Right atrium auricular region (tissue), 2 donors: ENCODE measurements around the gene TAF4. TPM values are rescaled to one million over a fixed set of nuclear protein-coding genes. Genes with fewer than 3 reads are reported as not detected.

Experiments used
- DNase-seq: peaks from one replicate; pipeline ENCODE4 v3.0.0-alpha.2; 2019; ENCODE audit warnings: low spot score
- H3K27ac ChIP-seq, 2 donors: fragments of 200-600 bp; sonication (generic); 1 replicate in 1 of 2; 2 replicates in 1 of 2; pipeline ENCODE4 v1.5.1; 2016 to 2019
- H3K27me3 ChIP-seq, 2 donors: fragments of 200-600 bp; sonication (generic); one replicate each; pipeline versions ENCODE4 v1.5.1 to v1.6.0; 2017 to 2019
- H3K36me3 ChIP-seq: fragments of 200-600 bp; sonication (generic); one replicate; pipeline ENCODE4 v1.5.1; 2016
- H3K4me1 ChIP-seq, 2 donors: fragments of 200-600 bp; sonication (generic); one replicate each; pipeline versions ENCODE4 v1.5.1 to v1.6.0; 2017 to 2019
- H3K4me3 ChIP-seq, 2 donors: fragments of 200-600 bp; sonication (generic); 1 replicate in 1 of 2; 2 replicates in 1 of 2; pipeline ENCODE4 v1.5.1; 2017 to 2019; ENCODE audit warnings: mild to moderate bottlenecking in 1 of 2, moderate library complexity in 1 of 2
- H3K9me3 ChIP-seq, 2 donors: fragments of 200-600 bp; sonication (generic); one replicate each; pipeline ENCODE4 v1.5.1; 2019
- CTCF ChIP-seq, 2 donors: fragments of 200-600 bp; sonication (generic); IDR thresholded peaks; one replicate each; pipeline ENCODE4 v1.5.1; 2019; ENCODE audit warnings: antibody characterized with exemption in 2 of 2
- total RNA-seq, 2 donors: library from RNA; depleted of rRNA; stranded (reverse); fragments of >200 nt; gene quantifications; one replicate each; pipeline ENCODE4 v1.1.0, GENCODE V29; 2016

TAF4 gene
- total RNA-seq, 2 donors from 2014 or later, result 8.3 to 18.0 TPM

GRCh38 chr20:61936701-61937131 lies 129.0 kb downstream of the TAF4 start:
- Histone ChIP-seq H3K27ac (no peak overlapping the region), H3K4me1 (no peaks in the 10 kb centered on the region), H3K36me3 (no peaks in the 10 kb centered on the region), H3K9me3 (no peaks in the 10 kb centered on the region), H3K4me3 (no peak overlapping the region), H3K27me3 (no peaks in the 10 kb centered on the region)
- TF ChIP-seq CTCF (IDR thresholded peaks at IDR 0.05), result no peak
- DNase-seq, result no peak

- no peak for DNase-seq
- no peaks in the 10 kb centered on the region for H3K9me3 ChIP-seq
- TF ChIP-seq CTCF (IDR thresholded peaks at IDR 0.05), result no peak
- no peaks in the 10 kb centered on the region for H3K36me3 ChIP-seq
- H3K4me1 ChIP-seq, result no peaks in the 10 kb centered on the region
- no peak overlapping the region for H3K27ac ChIP-seq
- no peak overlapping the region for H3K4me3 ChIP-seq
- H3K27me3 ChIP-seq, result no peaks in the 10 kb centered on the region
These were observed 129.6 kb downstream of the TAF4 start for GRCh38 chr20:61935926-61936700.

GRCh38 chr20:61934716-61935530 lies 130.8 kb downstream of the TAF4 start:
- Histone ChIP-seq H3K27ac (no peak overlapping the region), H3K4me1 (no peaks in the 10 kb centered on the region), H3K36me3 (no peaks in the 10 kb centered on the region), H3K27me3 (no peaks in the 10 kb centered on the region), H3K4me3 (no peak overlapping the region), H3K9me3 (no peaks in the 10 kb centered on the region)
- no peak for DNase-seq
- TF ChIP-seq CTCF (IDR thresholded peaks at IDR 0.05), result no peak

- no peak for DNase-seq
- Histone ChIP-seq H3K4me3 (no peak overlapping the region), H3K4me1 (no peaks in the 10 kb centered on the region), H3K27ac (no peak overlapping the region), H3K27me3 (no peaks in the 10 kb centered on the region), H3K36me3 (no peaks in the 10 kb centered on the region), H3K9me3 (no peaks in the 10 kb centered on the region)
- TF ChIP-seq CTCF (IDR thresholded peaks at IDR 0.05), result no peak
These were observed 131.5 kb downstream of the TAF4 start for GRCh38 chr20:61933951-61934715.

GRCh38 chr20:61933481-61933950 lies 132.2 kb downstream of the TAF4 start:
- DNase-seq, result no peak
- Histone ChIP-seq H3K27ac (no peak overlapping the region), H3K36me3 (no peaks in the 10 kb centered on the region), H3K9me3 (no peaks in the 10 kb centered on the region), H3K27me3 (no peaks in the 10 kb centered on the region), H3K4me3 (no peak overlapping the region), H3K4me1 (no peaks in the 10 kb centered on the region)
- no peak for TF ChIP-seq CTCF (IDR thresholded peaks at IDR 0.05)
